Thyroid gland (tissue), 4 donors: ENCODE results near the gene HTT-AS.
"Not testable (repeated sequence)": the region's sequence is repeated elsewhere in the genome, so short reads cannot be mapped to it uniquely, and the experiment has no call there.

Experiments
- POLR2A ChIP-seq, 2 donors: fragments of 450-650 bp; IDR thresholded peaks; one replicate each; pipeline ENCODE4 v1.6.1; 2017; ENCODE audit warnings: antibody characterized with exemption in 2 of 2, mild to moderate bottlenecking in 2 of 2, moderate library complexity in 1 of 2
- TF ChIP-seq, protein P1 (sequence below), 6 experiments: fragments of 200-600 bp in 3 of 6; fragments of 450-650 bp in 3 of 6; sonication (generic) in 3 of 6; IDR thresholded peaks; one replicate each; pipeline ENCODE4 v1.5.1; 2016 to 2019; ENCODE audit warnings: antibody characterized with exemption in 6 of 6, mild to moderate bottlenecking in 2 of 6, inconsistent platforms in 1 of 6, moderate library complexity in 1 of 6

DNA sequence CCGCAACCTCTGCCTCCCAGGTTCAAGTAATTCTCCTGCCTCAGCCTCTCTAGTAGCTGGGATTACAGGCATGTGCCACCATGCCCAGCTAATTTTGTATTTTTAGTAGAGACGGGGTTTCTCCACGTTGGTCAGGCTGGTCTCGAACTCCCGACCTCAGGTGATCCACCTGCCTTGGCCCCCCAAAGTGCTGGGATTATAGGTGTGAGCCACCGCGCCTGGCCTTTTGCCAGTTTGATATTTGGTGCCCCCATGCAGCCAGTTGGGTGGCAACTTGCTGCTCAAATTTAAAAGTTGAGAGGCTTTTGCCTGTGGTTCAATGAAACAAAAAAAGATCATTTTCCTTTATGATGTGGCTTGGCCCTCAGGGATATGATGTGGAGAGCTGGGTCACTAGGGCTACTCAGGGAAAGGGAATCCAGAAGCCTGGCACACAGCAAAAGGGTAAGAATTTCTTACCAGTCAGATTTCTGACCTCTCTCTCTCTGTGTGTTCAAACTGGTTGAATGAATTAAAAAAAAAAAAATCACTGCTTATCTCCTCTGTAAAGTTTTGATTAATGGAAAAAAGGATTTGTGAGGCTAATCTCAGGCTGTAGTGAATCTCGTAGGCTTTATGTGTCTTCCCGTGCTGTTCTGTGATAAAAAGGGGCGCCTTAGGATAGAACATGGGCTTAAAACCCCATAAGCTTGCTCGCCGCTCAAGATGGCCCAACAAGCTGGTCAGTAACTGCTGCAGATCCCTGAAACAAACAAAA is 23.0 kb downstream of the HTT-AS start:
- TF ChIP-seq POLR2A (IDR thresholded peaks at IDR 0.05): not testable (repeated sequence)
- TF ChIP-seq, protein P1, sequence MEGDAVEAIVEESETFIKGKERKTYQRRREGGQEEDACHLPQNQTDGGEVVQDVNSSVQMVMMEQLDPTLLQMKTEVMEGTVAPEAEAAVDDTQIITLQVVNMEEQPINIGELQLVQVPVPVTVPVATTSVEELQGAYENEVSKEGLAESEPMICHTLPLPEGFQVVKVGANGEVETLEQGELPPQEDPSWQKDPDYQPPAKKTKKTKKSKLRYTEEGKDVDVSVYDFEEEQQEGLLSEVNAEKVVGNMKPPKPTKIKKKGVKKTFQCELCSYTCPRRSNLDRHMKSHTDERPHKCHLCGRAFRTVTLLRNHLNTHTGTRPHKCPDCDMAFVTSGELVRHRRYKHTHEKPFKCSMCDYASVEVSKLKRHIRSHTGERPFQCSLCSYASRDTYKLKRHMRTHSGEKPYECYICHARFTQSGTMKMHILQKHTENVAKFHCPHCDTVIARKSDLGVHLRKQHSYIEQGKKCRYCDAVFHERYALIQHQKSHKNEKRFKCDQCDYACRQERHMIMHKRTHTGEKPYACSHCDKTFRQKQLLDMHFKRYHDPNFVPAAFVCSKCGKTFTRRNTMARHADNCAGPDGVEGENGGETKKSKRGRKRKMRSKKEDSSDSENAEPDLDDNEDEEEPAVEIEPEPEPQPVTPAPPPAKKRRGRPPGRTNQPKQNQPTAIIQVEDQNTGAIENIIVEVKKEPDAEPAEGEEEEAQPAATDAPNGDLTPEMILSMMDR (IDR thresholded peaks at IDR 0.05): not testable (repeated sequence)
